Cardiac muscle cell (in vitro differentiated cells and primary cell): ENCODE measurements around the gene BCAS3. TPM values are rescaled to one million over a fixed set of nuclear protein-coding genes. Genes with fewer than 3 reads are reported as not detected.
A peak's percentile ranks its signal among the peaks of the same experiment; 100 is the strongest.

Source experiments
- DNase-seq, 2 donors: peaks; one replicate each; pipeline versions ENCODE4 v3.0.0 to v3.0.0-alpha.2; 2010 to 2017; ENCODE audit warnings: low read depth in 1 of 2, low spot score in 1 of 2
- H3K27ac ChIP-seq: fragments of 200-600 bp; sonication (generic); 2 replicates; pipeline ENCODE4 v1.5.1; 2016
- H3K27me3 ChIP-seq: fragments of 200-600 bp; sonication (generic); 2 replicates; pipeline ENCODE4 v1.6.0; 2016; ENCODE audit warnings: control low read depth
- H3K36me3 ChIP-seq: fragments of 200-600 bp; sonication (generic); 2 replicates; pipeline ENCODE4 v1.5.1; 2016; ENCODE audit warnings: control low read depth
- H3K4me1 ChIP-seq: fragments of 200-600 bp; sonication (generic); 2 replicates; pipeline ENCODE4 v1.8.1; 2017; ENCODE audit warnings: low read depth, mild to moderate bottlenecking, mixed run types
- H3K4me3 ChIP-seq: fragments of 200-600 bp; sonication (generic); 2 replicates; pipeline ENCODE4 v1.5.1; 2016; ENCODE audit warnings: mild to moderate bottlenecking
- H3K9me3 ChIP-seq: fragments of 200-600 bp; sonication (generic); 2 replicates; pipeline ENCODE4 v1.5.1; 2017; ENCODE audit warnings: low read depth, mild to moderate bottlenecking, control low read depth
- polyA plus RNA-seq: library from polyadenylated mRNA; unstranded; fragments of >200 nt; fragmentation: Nextera tagmentation; extraction: Ambion mirVana; gene quantifications from 2 replicates; pipeline ENCODE4 v1.2.1, GENCODE V29; 2016
- total RNA-seq: library from RNA; depleted of rRNA; stranded (reverse); fragments of >200 nt; gene quantifications from 2 replicates; pipeline ENCODE4 v1.2.3, GENCODE V29; 2016
- TF ChIP-seq, protein P1 (sequence below): IDR thresholded peaks from 2 replicates; pipeline ENCODE4 v1.5.1; 2012; ENCODE audit warnings: low read depth, mild to moderate bottlenecking, low read length

Gene BCAS3
- total and polyA plus RNA-seq, 2 experiments from 2014 or later: 36.5 to 39.6 TPM

DNA sequence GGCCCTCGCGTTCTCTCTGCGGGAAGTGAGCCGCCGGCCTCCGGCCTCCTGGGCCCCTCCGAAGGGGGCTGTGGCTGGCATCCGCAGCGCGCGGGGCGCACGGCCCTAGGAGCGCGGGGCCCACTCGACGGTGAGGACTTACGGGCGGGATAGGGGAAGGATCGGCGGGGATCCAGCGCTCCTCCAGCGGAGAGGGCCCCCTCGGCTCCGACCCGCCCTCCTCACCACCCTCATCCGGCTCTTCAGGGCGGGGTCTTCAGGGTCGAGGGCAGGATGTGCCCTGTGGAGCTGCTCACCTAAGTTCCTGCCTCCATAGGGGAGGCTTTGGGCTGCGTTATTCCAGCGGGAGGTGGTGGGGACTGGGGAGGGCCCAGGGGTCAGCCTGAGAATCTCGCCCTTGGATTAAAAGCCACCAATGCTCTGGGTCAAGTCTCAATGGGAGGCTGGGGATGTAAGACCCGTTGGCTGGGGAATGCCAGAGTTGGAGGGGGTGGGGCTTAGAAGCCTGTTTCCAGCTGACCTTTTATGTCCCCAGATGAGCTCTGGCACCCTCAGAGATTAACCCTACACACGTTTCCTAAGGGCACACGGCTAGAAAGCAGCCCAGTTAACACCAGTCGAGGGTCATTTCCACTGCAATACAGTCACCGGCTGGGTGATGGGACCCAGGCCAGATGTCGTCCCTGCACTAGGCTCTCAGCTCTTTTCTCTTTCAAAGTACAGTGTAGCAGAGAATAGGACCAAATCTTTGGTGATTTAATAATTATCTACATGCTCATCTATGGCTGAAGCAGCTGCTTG lies 735.4 kb downstream of the BCAS3 start:
- H3K27ac ChIP-seq: peak overlapping the region; percentile 25

DNA sequence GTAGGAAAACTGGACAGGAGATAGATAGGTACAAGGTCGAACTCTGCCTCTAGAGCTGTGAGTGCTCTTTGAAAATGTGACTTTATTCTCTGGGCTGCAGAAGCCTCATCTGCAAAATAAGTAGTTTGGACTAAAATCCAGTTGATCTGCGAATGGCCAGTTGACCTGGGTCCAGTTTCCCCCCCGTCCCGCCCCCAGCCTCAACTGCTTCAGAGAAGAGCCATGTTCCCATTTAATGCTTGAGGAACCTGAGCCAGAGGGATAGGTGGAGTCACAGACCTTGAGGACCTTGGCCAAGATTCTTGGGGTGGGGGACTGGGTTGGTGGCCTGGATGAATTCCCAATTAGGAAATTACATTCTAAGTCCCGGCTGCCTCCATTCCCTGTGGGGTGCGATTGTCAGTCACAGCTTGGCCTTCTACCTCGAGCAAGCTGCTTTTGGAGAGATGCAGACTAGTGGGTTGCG lies 736.0 kb downstream of the BCAS3 start:
- no peaks in the 10 kb centered on the region for H3K9me3 ChIP-seq
- H3K27ac ChIP-seq: no peak overlapping the region
- DNase-seq: no peak
- H3K27me3 ChIP-seq: peaks cover 12% of the 10 kb centered on the region
- no peak overlapping the region for H3K4me3 ChIP-seq
- TF ChIP-seq, protein P1, sequence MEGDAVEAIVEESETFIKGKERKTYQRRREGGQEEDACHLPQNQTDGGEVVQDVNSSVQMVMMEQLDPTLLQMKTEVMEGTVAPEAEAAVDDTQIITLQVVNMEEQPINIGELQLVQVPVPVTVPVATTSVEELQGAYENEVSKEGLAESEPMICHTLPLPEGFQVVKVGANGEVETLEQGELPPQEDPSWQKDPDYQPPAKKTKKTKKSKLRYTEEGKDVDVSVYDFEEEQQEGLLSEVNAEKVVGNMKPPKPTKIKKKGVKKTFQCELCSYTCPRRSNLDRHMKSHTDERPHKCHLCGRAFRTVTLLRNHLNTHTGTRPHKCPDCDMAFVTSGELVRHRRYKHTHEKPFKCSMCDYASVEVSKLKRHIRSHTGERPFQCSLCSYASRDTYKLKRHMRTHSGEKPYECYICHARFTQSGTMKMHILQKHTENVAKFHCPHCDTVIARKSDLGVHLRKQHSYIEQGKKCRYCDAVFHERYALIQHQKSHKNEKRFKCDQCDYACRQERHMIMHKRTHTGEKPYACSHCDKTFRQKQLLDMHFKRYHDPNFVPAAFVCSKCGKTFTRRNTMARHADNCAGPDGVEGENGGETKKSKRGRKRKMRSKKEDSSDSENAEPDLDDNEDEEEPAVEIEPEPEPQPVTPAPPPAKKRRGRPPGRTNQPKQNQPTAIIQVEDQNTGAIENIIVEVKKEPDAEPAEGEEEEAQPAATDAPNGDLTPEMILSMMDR: no peak
- peaks cover 29% of the 10 kb centered on the region for H3K4me1 ChIP-seq
- no peaks in the 10 kb centered on the region for H3K36me3 ChIP-seq

More for the DNA sequence above, 735.4 kb downstream of the BCAS3 start:
- peak in 1 of 2 donors; percentile 58 for DNase-seq
- TF ChIP-seq, protein P1: no peak
- peaks cover 30% of the 10 kb centered on the region for H3K4me1 ChIP-seq
- no peaks in the 10 kb centered on the region for H3K9me3 ChIP-seq
- H3K4me3 ChIP-seq: peak overlapping the region; percentile 50
- H3K27me3 ChIP-seq: peaks cover 16% of the 10 kb centered on the region
- peaks cover 3% of the 10 kb centered on the region for H3K36me3 ChIP-seq

DNA sequence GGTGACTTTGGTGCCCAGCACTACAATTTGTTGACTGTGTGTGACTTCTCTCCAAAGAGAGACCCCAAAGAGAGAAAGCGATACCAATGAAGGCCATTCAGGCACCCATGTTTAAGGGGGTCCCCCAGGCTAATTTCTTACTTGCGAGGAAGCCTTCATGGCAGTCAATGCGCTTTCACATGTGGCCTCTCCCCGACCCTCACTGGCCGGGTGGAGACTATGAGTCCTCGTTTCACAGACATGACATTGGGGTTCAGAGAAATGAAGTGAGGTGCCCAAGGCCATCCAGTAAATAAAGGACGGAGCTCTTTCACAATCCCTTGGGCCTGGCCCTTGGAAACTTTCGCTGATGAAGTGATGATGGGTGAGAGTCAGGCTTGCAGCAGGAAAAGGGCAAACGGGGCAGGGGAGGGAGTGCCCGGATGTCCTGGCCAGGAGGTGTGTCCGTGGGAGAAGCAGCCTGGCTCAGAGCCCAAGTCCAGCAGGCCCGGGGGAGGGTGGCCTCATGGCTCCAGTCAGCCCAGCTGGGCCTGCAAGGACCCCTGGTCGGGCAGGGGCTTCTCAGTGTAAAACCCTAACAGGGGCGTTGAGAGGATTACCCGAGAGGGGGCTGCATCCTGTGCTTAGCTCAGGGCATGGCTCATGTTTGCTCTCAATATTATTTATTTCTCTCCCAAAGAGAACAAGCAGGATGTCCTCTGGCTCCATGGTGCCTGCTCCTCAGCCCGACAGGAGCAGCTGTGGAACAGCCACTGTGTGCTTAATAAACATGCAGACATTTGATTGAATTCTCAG lies 736.7 kb downstream of the BCAS3 start:
- H3K4me1 ChIP-seq: peaks cover 23% of the 10 kb centered on the region
- H3K36me3 ChIP-seq: no peaks in the 10 kb centered on the region
- H3K27ac ChIP-seq: no peak overlapping the region
- no peak overlapping the region for H3K4me3 ChIP-seq
- TF ChIP-seq, protein P1: no peak
- DNase-seq: peak in 1 of 2 donors; percentile 48
- H3K27me3 ChIP-seq: peaks cover 8% of the 10 kb centered on the region
- H3K9me3 ChIP-seq: no peaks in the 10 kb centered on the region

DNA sequence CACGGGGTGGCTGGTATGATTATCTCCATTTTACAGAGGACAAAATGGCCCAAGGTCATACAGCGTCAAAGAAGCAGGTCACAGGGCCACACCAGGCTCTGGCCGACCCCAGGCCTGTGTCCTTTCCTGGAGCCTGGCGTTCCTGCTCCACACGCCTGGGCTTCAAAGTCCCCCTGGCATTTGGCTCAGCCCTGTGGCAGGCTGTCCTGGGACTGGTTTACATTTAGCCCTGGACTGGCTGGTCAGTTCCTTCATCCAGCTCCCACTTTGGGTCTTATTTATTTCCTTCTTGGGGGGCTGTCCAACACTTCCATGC lies 737.2 kb downstream of the BCAS3 start:
- Histone ChIP-seq H3K9me3 (no peaks in the 10 kb centered on the region), H3K27ac (no peak overlapping the region), H3K36me3 (no peaks in the 10 kb centered on the region), H3K27me3 (peaks cover 10% of the 10 kb centered on the region), H3K4me1 (peaks cover 23% of the 10 kb centered on the region), H3K4me3 (no peak overlapping the region)
- DNase-seq: no peak
- TF ChIP-seq, protein P1: no peak

DNA sequence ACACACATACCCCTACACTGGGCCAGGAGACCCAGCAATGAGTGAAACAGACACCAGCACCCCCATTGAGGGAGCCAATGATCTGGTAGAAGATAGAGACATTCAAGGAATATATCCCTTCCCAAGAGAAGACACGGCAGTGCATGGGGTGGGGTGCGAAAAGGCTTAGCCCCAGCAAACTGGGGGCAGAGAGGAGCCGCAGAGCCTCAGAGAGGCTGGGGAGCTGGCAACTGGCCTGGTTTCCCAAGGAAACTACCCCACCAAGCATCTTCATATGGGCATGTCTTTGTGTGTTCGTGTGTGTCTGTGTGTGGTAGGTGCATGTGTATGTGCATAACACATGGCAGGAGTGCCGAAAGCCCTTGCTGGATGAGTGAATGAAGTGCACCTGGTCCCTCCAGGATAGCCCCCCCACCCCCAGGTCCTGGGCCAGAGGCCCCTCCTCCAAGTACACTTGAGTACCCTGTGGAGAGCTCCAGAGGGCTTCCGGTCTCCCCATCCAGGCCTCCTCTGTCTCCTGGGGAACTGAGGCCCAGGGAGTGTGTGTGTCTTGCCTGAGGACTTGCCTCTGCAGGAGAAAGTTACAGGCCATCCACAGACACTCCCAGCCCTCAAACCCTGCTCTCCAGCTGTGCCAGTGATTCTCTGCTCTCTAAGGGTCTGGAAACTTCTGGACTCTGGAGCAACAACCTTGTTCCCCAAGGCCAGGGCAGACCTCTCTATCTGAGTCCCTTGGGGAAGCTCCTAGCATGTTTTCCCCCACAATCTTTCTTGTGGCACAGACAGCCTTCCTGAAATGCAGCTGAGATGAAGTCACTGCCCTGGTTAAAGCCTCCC lies 737.9 kb downstream of the BCAS3 start:
- no peaks in the 10 kb centered on the region for H3K36me3 ChIP-seq
- TF ChIP-seq, protein P1: no peak
- H3K27me3 ChIP-seq: peaks cover 6% of the 10 kb centered on the region
- DNase-seq: peak in 1 of 2 donors; percentile 51
- H3K27ac ChIP-seq: no peak overlapping the region
- H3K9me3 ChIP-seq: no peaks in the 10 kb centered on the region
- no peak overlapping the region for H3K4me3 ChIP-seq
- peaks cover 19% of the 10 kb centered on the region for H3K4me1 ChIP-seq
